ENCODE results near the gene TNRC6C. TPM values are rescaled to one million over a fixed set of nuclear protein-coding genes. Genes with fewer than 3 reads are reported as not detected.

The TNRC6C gene
- polyA plus RNA-seq, 3 donors, result 0.38 to 0.80 (median 0.46) TPM

- Histone ChIP-seq H3K4me3 (replicated peaks in 1 of 3; ENCODE audit: low read depth in 2 of 3, low read length in 3 of 3) (no peak overlapping the region), H3K9ac (ENCODE audit: insufficient read depth, low read length, poor library complexity, severe bottlenecking) (no peak overlapping the region), H3K4me2 (replicated peaks; ENCODE audit: extremely low read depth, low read length, poor library complexity, severe bottlenecking) (no peak overlapping the region), H3K27ac (ENCODE audit: low read depth in 1 of 2, low read length in 2 of 2) (no peak overlapping the region), H3K9me3 (replicated peaks in 1 of 2; ENCODE audit: control insufficient read depth in 1 of 2, insufficient read depth in 1 of 2, low read length in 2 of 2) (peaks cover 0 to 4% of the 10 kb centered on the region in 2 donors), H4K20me1 (ENCODE audit: insufficient read depth, low read length) (peaks cover 17% of the 10 kb centered on the region), H3K79me2 (ENCODE audit: insufficient read depth, low read length) (no peaks in the 10 kb centered on the region), H3K4me1 (ENCODE audit: control insufficient read depth in 1 of 2, insufficient read depth in 2 of 2, low read length in 2 of 2) (no peaks in the 10 kb centered on the region), H2AFZ (ENCODE audit: insufficient read depth, low read depth, low read length, poor library complexity, severe bottlenecking) (no peak overlapping the region), H3K27me3 (ENCODE audit: control insufficient read depth in 2 of 2, insufficient read depth in 2 of 2, low read length in 2 of 2) (no peaks in the 10 kb centered on the region), H3K36me3 (replicated peaks in 1 of 2; ENCODE audit: control insufficient read depth in 1 of 2, insufficient read depth in 2 of 2, low read length in 2 of 2) (peaks cover 26 to 73% of the 10 kb centered on the region in 2 donors)
- Mint-ChIP-seq H3K4me1 (no peaks in the 10 kb centered on the region), H3K36me3 (peaks cover 62 to 79% of the 10 kb centered on the region in 2 donors), H3K27me3 (ENCODE audit: low read depth in 3 of 3) (no peaks in the 10 kb centered on the region), H3K9me3 (peaks cover 0 to 6% (median 4%) of the 10 kb centered on the region in 7 donors), H3K27ac (no peak overlapping the region), H3K4me3 (no peak overlapping the region)
- no peak for TF ChIP-seq CTCF (IDR thresholded peaks at IDR 0.05)
- 97% methylated on average over 19 of the region's 28 CpGs for WGBS (ENCODE audit: insufficient coverage)
- DNase-seq, result no peak
- intact Hi-C loops (cut with micrococcal nuclease), result loop anchor here in 1 of 2 donors (5.0 kb wide), 1 partner anchor 128 kb away; the partner anchor contains the start of gene TMEM235
These were observed 146.0 kb downstream of the TNRC6C start for GRCh38 chr17:78104540-78104941.

- Histone ChIP-seq H3K4me1 (ENCODE audit: control insufficient read depth in 1 of 2, insufficient read depth in 2 of 2, low read length in 2 of 2) (no peaks in the 10 kb centered on the region), H3K79me2 (ENCODE audit: insufficient read depth, low read length) (no peaks in the 10 kb centered on the region), H4K20me1 (ENCODE audit: insufficient read depth, low read length) (peaks cover 22% of the 10 kb centered on the region), H3K4me3 (replicated peaks in 1 of 3; ENCODE audit: low read depth in 2 of 3, low read length in 3 of 3) (no peak overlapping the region), H3K36me3 (replicated peaks in 1 of 2; ENCODE audit: control insufficient read depth in 1 of 2, insufficient read depth in 2 of 2, low read length in 2 of 2) (peaks cover 27 to 73% of the 10 kb centered on the region in 2 donors), H3K9ac (ENCODE audit: insufficient read depth, low read length, poor library complexity, severe bottlenecking) (no peak overlapping the region), H3K27me3 (ENCODE audit: control insufficient read depth in 2 of 2, insufficient read depth in 2 of 2, low read length in 2 of 2) (no peaks in the 10 kb centered on the region), H3K4me2 (replicated peaks; ENCODE audit: extremely low read depth, low read length, poor library complexity, severe bottlenecking) (no peak overlapping the region), H3K9me3 (replicated peaks in 1 of 2; ENCODE audit: control insufficient read depth in 1 of 2, insufficient read depth in 1 of 2, low read length in 2 of 2) (peaks cover 0 to 4% of the 10 kb centered on the region in 2 donors), H2AFZ (ENCODE audit: insufficient read depth, low read depth, low read length, poor library complexity, severe bottlenecking) (no peak overlapping the region), H3K27ac (ENCODE audit: low read depth in 1 of 2, low read length in 2 of 2) (no peak overlapping the region)
- Mint-ChIP-seq H3K4me3 (no peak overlapping the region), H3K9me3 (peaks cover 0 to 6% (median 3%) of the 10 kb centered on the region in 7 donors), H3K27ac (no peak overlapping the region), H3K27me3 (ENCODE audit: low read depth in 3 of 3) (no peaks in the 10 kb centered on the region), H3K36me3 (peaks cover 60 to 79% of the 10 kb centered on the region in 2 donors), H3K4me1 (no peaks in the 10 kb centered on the region)
- intact Hi-C loops (cut with micrococcal nuclease), result no loop called here
- DNase-seq, result no peak
- TF ChIP-seq CTCF (IDR thresholded peaks at IDR 0.05), result no peak
- 98% methylated on average over 14 of the region's 16 CpGs for WGBS (ENCODE audit: insufficient coverage)
These were observed 146.6 kb downstream of the TNRC6C start for GRCh38 chr17:78105101-78105500.

All from CD14-positive monocyte (primary cell).